ENCODE data around the gene F13B.

DNA sequence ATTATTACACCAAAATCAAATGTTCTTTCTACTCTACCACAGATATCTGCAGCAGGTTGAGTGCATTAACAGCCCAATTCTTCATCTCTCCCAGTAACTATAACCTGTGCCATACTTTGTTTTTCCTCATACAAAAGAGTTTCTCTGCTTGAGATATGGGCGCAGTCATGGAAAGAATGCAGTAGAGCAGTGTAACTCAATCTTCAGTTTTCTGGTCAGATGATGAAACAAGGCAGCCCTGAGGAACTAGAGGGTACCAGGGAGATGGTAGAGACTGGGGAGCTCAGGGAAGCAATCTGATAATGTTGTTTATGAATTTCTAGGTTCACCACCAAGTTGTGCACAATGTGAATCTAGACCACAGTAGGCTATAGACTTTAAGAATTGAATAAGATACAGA lies 39.8 kb upstream of the F13B start:
- TF ChIP-seq, protein P1, sequence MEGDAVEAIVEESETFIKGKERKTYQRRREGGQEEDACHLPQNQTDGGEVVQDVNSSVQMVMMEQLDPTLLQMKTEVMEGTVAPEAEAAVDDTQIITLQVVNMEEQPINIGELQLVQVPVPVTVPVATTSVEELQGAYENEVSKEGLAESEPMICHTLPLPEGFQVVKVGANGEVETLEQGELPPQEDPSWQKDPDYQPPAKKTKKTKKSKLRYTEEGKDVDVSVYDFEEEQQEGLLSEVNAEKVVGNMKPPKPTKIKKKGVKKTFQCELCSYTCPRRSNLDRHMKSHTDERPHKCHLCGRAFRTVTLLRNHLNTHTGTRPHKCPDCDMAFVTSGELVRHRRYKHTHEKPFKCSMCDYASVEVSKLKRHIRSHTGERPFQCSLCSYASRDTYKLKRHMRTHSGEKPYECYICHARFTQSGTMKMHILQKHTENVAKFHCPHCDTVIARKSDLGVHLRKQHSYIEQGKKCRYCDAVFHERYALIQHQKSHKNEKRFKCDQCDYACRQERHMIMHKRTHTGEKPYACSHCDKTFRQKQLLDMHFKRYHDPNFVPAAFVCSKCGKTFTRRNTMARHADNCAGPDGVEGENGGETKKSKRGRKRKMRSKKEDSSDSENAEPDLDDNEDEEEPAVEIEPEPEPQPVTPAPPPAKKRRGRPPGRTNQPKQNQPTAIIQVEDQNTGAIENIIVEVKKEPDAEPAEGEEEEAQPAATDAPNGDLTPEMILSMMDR (IDR thresholded peaks at IDR 0.05), result no peak
- TF ChIP-seq POLR2A (IDR thresholded peaks at IDR 0.05), result no peak

All from esophagus squamous epithelium (tissue), 4 donors.